Colon (tissue), 2 donors: ENCODE measurements around the gene SLC19A1.

Experiments used
- FAIRE-seq: peaks from 2 replicates; lab custom pipeline; 2012; peaks lifted over from hg19 to GRCh38; lab: Jason Lieb, UNC
- donor health status: control.
- donor health status: control.

Gene SLC19A1

DNA sequence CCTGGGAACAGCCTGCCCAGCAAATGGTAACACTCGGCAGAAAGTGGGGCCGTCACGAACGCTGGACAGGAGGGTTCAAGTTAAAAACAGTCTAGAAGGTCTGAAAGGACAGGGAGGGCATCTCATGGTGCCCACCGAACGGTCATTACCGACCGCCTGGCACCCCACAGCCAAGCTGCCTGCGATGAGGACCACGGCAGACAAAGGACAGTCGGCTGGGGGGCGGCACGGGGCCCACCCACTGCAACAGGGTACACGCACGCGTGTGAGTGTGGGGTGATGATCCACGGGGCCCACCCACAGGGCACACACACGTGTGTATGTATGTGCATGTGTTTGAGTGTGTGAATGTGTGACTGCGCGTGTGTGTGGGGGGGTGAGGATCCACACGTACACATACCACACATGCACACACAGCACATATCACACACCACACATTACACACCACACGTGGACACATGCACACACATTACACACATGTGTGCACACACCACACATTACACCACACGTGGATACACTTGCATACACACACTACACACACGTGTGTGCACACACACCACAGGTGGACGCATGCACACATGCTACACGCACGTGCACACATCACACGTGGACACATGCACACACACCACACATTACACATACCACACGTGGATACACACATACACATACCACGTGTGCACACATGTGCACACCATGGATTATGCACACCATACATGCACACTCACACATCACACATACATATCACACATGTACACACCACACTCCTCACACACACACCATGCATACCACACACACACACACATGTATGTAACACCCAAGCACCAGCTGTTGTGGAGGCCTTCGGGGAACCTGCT is 63.2 kb downstream of the SLC19A1 start:
- FAIRE-seq = no peak

DNA sequence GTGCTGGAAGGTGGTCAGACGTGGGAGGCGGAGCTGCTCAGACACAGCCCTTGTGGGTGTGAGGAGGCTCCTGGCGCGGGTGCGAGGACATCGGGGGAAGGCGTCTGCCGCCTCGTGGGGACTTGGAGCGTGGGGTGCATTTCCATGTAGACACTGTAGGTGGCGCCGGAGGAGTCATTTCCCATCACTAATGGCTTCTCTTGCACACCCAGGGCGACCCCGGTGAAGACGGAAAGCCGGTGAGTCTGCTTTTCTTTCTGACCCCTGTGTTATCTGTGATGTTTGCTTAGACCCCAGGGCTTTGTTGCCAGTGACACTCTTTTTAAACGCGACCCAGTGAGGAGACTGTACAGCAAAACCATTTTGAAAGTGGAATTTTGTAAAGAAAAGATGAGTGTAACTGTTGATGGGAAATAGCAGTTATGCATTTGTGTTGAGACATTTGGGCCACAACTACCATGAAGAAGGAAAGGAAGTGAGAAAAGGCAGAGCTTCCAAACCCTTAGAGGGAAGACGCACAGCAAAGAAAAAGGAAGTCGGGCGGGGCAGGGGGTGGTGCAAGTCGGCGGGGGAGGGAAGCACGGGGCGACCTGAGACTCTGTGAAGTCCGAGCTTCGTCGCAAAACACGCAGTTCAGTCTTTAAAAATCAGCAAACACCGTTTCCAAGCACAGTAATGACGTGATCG is 64.0 kb downstream of the SLC19A1 start:
- FAIRE-seq = no peak

DNA sequence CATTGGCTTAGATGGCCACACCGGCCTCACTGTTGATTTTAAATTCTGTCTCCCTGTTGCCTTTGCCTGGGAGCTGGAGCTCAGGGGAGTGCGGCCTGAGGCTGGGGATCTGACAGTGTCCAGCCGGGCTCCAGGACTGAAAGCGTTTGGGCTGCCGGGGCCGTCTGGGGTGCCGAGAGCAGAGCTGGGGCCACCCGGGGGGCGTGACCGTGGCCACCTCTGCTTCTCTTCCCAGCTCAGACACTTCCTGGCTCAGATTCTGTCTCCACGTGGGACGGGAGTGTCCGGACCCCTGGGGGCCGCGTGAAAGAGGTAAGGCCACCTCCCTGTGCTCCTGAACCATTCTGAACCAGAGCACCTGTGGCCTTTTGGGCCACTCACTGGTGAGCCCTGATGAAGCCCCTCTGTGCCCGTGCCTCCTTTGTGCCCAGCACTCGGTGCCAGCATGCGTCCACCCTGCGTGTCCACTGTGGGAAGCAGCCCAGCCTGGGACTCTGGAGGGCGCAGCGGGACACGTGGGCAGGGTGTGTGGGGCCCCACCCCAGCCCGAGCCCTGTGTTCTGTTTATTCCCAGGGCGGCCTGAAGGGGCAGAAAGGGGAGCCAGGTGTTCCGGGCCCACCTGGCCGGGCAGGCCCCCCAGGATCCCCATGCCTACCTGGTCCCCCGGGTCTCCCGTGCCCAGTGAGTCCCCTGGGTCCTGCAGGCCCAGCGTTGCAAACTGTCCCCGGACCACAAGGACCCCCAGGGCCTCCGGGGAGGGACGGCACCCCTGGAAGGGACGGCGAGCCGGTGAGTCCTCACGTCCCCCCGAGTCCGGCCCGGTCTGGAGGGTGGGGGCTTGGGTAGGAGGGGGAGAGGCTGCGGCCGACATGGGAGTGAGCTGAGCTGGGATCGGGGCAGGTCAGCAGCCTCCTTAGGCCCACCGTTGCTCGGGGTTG is 64.8 kb downstream of the SLC19A1 start:
- no peak for FAIRE-seq

DNA sequence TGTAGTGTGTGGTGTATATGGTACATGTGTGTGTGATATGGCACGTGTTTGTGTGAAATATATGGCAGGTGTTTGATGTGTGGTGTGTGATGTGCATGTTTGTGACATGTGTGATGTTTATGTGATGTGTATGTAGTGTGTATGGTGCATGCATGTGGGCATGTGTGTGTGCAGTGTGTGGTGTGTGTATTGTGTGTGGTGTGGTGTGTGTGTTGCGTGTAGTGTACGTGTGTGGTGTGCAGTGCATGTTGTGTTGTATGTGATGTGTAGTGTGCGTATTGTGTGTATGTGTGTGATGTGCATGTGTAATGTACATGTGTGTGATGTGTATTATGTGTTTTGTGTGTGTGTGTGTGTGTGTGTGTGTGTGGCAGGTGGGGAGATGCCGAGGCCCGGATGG is 65.7 kb downstream of the SLC19A1 start:
- no peak for FAIRE-seq

DNA sequence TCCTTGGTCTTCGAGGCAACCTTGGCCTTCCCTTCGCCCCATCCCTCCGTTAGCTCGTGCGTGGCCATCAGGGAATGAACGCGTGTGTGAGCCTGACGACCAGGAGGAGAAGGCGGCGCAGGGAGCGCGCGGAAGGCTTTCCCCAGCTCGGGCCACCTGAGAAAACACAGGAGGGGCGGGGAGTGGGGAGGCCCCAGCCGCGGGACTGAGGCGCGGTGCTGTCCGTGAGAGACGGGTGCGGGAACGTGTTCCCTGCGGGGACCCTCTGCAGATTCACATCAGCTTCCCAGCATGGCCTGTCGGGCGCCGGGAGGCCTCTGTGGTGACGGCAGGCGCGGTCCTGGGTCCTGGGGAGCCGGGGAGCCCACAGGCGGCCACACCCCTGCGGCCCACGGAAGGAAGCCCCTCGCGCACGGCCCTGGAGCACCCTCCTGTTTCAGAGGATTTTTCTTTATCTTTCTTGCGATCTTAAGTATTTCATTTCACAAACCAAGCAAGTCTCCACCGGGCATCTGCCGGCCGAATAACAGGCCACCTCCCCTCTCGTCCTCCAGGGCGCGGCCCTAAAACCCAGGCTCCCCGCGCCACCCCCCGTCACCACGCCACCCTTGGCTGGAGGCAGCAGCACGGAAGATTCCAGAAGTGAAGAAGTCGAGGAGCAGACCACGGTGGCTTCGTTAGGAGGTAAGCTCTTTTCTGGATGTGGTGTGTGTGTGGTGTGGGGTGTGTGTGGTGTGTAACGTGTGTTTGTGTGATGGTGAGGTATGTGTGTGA is 66.3 kb downstream of the SLC19A1 start:
- FAIRE-seq = no peak

DNA sequence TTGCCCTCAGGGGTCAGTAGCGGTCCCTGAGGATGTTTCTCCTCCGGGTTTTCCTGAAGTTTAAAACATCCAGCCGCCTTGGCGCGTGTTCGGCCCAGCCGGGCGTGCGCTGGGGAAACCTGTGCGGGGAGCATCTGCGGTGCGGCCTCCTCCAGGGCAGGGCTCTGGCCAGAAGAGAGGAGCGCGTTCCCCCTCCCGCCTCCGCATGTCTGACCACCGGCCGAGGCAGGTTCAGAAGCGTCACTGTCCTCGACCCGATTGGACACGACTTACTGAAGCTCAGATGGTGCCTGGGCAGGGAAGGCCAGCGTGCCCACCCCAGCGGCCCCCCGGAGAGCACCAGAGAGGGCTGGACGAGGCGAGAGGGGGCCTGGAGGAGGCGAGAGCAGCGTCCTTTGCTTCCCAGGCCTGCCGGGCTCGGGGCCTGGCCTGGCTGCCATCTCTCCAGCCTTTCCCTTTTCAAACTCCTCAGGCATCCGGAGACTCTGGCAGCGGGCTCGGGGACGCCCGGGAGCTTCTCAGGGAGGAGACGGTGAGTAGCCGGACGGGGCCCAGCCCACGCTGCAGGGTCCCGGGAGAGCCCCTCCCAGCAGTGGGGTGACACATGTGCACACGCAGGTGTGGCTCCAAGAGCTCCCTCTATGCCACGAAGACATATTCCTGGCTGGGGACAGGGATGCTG is 67.1 kb downstream of the SLC19A1 start:
- FAIRE-seq = no peak

DNA sequence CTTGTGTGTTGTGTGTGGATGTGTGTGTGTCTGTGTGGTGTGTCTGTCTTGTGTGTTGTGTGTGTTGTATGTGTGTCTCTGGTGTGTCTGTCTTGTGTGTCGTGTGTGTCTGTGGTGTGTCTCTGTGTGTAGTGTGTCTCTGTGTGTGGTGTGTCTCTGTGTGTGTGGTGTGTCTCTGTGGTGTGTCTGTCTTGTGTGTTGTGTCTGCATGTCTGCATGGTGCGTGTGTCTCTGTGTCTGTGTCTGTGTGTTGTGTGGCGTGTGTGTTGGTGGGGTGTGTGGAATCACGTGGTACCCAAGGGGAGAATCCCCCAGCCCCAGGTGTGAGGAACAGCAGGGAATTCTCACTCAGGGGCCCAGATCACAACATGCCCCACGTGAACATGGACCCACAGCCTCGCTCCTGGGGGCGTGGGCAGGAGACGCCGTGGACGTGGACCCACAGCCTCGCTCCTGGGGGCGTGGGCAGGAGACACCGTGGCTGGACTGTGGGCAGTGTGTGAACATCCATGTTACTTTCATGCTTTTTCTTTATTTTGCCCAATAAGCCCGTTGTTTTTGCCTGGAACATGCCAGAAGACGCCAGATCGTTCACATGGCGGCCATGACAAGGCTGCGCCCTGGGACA is 67.8 kb downstream of the SLC19A1 start:
- FAIRE-seq = no peak

DNA sequence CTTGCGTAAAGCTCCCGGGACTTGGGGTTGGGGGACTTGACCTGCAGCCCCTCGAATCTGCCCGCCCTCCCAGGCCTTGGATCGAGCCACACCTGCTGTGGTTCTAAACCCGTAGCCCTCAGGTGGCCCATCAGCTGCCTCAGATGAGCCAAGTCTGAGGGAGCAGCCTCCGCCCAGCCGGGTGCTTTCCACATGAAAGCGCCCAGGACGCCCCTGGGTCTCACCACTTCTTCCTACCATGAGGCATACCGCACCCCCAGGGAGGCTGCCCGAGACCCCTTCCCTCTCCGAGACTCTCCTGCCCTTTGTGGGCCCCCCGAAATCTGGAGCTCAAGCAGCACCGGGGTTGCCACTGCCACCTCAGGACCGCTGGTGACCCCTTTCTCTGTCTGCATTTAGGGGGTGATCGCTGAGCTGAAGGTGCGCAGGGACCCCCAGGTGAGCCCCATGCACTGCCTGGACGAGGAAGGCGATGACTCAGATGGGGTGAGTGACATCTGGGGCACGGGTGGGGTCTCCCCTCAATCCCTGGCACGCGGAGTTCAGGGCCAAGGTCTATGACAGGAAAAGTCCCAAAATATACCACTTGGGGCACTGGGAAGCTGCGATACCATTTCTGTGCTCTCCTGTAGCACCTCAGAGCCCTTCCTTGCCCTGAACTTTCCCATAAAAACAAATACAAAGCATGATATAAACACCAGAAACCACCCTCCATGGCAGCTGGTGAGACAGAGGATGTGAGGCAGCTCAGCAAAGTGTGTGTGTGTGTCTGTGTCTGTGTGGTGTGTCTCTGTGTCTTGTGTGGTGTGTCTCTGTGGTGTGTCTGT is 68.5 kb downstream of the SLC19A1 start:
- no peak for FAIRE-seq

DNA sequence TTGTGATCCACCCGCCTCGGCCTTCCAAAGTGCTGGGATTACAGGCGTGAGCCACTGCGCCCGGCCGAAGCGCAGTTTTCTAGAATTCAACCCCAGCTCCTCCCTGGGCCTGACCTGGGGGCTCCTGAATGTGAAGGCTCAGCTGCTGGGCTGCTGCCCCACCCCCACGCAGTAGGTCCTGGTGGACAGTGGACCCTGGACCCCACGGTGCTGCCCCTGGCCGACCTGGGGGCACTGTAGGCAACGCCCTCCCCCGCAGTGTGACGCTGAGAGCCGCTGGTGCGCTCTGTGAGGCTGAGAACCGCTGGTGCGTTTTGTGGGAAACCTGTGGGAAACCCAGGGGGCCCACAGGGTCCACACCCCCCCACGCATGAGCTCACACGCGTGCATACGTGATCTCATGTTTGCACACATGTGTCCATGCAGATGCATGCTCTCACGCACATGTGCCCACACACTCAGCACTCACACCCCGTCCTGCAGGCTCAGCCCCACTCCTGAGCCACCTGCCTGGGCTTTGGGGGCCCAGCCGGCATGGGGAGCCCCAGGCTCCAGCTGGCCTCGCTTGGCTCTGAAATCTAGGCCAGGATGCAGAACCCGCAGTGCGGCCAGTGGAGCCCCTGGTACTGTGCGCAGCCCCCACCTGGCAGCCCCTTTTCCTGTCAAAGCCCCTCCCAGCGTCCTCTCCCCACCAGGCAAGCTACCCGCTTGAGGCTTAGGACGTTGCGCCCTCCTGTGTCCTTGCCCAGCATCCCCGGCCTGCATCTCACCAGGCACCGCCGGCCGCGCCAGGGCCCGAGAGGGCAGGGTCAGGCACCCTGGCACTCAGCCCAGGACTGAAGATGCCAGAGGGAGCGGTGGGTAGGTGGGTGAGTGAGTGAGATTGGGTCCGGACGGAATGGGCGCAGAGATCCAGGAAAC is 69.5 kb downstream of the SLC19A1 start:
- no peak for FAIRE-seq

DNA sequence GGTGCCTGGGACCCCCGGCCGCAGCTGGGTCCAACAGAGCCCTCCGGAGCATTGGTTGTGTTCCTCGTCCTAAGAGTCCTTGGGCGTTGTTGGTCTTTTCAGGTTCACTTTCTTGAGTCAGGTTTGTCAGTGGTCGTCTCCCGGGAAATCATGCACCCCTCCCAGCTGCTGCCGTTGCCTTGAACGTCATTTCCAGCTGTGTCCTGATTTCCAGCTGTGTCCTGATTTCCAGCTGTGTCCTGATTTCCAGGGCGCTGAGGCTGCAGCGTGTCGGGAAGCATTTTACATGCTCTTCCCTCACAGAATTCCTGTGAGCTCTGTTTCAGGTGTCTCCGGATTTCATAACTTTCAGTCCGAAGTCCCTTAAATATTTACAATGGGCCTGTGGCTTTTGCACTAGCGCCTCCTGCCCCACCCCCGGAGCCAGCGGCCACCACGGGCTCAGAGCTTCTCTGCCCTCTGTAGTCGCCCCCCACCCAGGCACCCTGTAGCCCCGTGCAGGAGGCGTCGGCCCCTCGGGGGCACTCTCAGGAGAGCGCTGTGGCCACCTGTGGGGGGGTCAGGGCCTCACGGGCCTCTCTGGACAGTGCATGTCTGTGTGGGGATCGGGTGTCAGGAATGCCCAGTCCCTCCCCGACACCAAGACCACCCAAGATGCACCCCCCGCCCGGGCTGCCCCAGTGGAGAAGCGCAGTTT is 70.6 kb downstream of the SLC19A1 start:
- no peak for FAIRE-seq

DNA sequence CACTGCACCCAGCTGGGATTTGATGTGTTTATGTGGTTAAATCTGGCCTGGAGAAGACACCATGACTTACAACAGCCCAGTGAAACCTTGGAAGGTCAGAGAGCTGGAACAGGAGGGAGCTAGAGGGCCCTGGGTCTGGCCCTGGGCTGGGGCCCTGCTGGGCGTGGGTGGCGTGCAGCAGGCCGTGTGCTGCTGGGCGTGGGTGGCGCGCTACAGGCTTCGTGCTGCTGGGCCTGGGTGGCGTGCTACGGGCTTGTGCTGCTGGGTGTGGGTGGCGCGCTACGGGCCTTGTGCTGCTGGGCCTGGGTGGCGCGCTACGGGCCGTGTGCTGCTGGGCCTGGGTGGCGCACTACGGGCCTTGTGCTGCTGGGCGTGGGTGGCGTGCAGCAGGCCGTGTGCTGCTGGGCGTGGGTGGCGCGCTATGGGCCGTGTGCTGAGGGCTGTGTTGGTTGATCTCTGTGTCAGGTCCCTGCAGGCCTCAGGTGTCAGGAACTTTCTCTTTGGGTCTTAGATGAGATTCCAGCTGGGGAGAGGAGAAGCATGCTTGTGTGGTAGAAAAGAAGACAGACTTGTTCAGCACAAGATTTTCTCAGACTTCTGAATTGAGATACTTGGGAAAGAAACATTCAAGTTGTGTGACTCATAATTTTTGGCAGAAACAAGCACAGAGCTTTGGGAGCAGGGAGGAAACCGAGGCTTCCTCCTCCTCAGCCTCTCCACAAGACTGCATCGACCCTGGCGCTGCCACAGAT is 71.3 kb downstream of the SLC19A1 start:
- FAIRE-seq = no peak

DNA sequence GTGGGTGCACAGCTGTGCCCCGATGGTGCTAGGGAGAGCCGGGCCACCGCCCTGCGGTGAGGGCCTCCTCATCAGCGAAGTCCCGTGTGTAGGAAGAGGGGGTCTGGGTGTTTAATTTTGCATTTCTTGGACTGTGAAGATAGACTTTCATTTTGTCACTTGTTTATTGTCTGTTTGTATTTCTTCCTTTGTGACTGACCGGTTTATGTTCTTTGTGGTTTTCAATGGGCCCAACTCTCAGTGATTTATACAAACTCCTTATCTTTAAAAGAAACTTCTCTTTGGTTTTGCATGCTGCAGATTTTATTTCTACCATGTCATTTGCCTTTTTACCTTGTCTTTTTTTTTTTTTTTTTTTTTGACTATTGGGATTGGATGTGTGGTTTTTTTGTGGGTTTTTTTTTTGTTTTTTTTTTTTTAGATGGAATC is 72.1 kb downstream of the SLC19A1 start:
- no peak for FAIRE-seq

DNA sequence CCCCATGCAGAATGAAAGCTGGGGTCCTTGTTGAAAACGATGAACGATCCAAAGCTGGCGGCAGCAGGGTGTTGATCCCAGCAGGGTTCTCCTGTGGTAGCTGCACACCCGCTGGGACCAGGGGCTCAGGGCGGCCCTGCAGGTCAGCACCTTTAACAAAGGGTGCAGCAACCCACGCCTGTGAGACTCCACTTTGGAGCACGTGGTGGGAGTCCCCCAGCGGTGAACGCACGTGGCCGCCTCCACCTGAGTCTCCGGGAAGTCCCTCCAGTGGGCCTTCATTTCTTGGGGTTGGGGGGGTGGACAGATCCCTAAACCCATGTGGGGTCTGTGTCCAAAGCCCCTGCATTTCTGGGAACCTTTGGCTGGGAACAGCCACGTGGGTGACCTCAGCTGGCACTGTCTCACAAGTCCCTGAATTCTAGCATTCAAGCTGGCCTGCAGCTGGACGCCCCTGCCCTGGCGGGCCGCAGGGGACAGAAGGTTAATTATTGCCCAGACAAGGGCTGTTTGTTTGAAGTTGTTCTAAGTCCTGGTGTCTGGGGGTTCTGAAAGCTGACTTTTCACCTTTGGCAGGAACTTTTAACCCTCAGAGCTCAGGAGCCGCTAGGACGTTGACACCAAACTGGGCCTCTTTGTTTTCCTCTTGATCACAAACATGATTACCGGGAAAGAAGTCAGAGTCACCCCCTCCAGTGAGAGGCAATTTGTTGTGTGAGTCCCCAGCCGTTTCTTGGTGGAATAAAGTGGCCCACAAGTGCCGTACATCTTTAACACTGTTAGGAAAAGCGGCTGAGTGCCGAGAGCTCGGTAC is 72.8 kb downstream of the SLC19A1 start:
- no peak for FAIRE-seq

DNA sequence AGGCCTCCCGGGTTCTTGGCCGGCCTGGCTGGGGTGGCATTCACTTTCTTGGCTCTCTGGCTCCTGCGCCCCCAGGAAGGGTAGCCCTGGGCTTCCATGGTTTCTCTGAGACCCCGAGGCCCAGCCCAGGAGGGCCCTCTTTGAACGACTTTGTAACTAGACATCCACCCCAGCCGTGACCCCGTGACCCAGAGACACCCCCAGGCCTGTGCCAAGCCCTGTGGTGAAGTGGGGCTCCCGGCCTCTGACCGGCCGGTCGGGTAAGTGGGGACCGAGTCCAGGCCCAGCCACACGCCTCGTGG is 73.3 kb downstream of the SLC19A1 start:
- no peak for FAIRE-seq

DNA sequence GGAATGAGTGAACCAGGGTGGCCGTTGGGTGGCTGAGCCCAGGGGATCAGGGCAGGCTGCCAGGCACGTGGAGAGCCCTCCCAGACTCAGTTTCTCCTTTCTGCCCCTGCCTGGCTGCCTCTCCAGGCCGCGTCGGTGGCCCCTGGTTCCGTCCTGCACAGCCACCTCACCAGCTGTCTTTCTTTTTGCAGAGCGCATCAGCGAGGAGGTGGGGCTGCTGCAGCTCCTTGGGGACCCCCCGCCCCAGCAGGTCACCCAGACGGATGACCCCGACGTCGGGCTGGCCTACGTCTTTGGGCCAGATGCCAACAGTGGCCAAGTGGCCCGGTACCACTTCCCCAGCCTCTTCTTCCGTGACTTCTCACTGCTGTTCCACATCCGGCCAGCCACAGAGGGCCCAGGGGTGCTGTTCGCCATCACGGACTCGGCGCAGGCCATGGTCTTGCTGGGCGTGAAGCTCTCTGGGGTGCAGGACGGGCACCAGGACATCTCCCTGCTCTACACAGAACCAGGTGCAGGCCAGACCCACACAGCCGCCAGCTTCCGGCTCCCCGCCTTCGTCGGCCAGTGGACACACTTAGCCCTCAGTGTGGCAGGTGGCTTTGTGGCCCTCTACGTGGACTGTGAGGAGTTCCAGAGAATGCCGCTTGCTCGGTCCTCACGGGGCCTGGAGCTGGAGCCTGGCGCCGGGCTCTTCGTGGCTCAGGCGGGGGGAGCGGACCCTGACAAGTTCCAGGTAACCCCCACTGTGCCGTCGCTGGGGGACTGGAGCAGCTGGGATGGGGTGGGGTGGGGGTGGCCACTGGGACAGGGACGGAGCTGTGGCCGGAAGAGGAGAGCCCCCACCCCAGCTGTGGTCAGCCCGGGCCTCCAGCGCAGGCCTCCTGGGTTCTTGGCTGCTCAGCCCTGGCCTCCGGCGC is 73.9 kb downstream of the SLC19A1 start:
- no peak for FAIRE-seq
